WTC11 (cell line): ENCODE data around the gene ADD2. TPM values are rescaled to one million over a fixed set of nuclear protein-coding genes. Genes with fewer than 3 reads are reported as not detected.
A peak's percentile ranks its signal among the peaks of the same experiment; 100 is the strongest.

Experiments used
- ATAC-seq: fragments of 200-7000 bp; cut with Tn5 transposase; 2 replicates; pipeline ENCODE4 v1.10.0; 2021; ENCODE audit warnings: mild to moderate bottlenecking, moderate library complexity
- CTCF ChIA-PET: fragments of 300-600 bp; sonication (Branson Sonifier 250); formaldehyde crosslinking; loops from one replicate; lab custom pipeline; 2021; ENCODE audit warnings: antibody characterized with exemption; lab: Charles Lee
- POLR2A ChIA-PET: fragments of 350-600 bp; sonication (Branson Sonifier 250); formaldehyde crosslinking; loops from one replicate; lab custom pipeline; 2021; ENCODE audit warnings: antibody characterized with exemption; lab: Charles Lee
- DNase-seq: peaks from one replicate; pipeline ENCODE4 v3.0.0; 2021; ENCODE audit warnings: low spot score
- H3K27ac Mint-ChIP-seq: 2 replicates; pipeline ENCODE4 v1.8.0; 2021; ENCODE audit warnings: mixed read lengths
- H3K27me3 Mint-ChIP-seq: 2 replicates; pipeline ENCODE4 v1.8.0; 2021; ENCODE audit warnings: low read depth, mild to moderate bottlenecking, moderate library complexity, mixed read lengths
- H3K36me3 Mint-ChIP-seq: 2 replicates; pipeline ENCODE4 v1.8.0; 2021; ENCODE audit warnings: mixed read lengths
- H3K4me1 Mint-ChIP-seq: 2 replicates; pipeline ENCODE4 v1.8.0; 2022; ENCODE audit warnings: mixed read lengths
- H3K4me3 Mint-ChIP-seq: 2 replicates; pipeline ENCODE4 v1.8.0; 2021; ENCODE audit warnings: mild to moderate bottlenecking, moderate library complexity, mixed read lengths
- H3K9me3 Mint-ChIP-seq: 2 replicates; pipeline ENCODE4 v1.8.0; 2021; ENCODE audit warnings: mixed read lengths
- AR ChIP-seq: fragments of 250-450 bp; sonication (Bioruptor Pico); IDR thresholded peaks from 2 replicates; pipeline ENCODE4 v1.9.0; 2021; ENCODE audit warnings: mild to moderate bottlenecking
- CBFB ChIP-seq: sonication (generic); formaldehyde crosslinking; IDR thresholded peaks from 2 replicates; pipeline ENCODE4 v1.8.1; 2022; ENCODE audit warnings: mild to moderate bottlenecking, low read depth, missing genetic modification reagents
- E2F1 ChIP-seq: sonication (generic); formaldehyde crosslinking; IDR thresholded peaks from 2 replicates; pipeline ENCODE4 v1.8.0; 2022; ENCODE audit warnings: mild to moderate bottlenecking, missing genetic modification reagents
- E2F4 ChIP-seq: sonication (generic); formaldehyde crosslinking; IDR thresholded peaks from 2 replicates; pipeline ENCODE4 v1.8.1; 2022; ENCODE audit warnings: low read depth, mild to moderate bottlenecking, moderate library complexity, missing genetic modification reagents, borderline replicate concordance
- E2F5 ChIP-seq: sonication (generic); formaldehyde crosslinking; IDR thresholded peaks from 2 replicates; pipeline ENCODE4 v1.8.1; 2022; ENCODE audit warnings: mild to moderate bottlenecking, moderate library complexity, missing genetic modification reagents
- FOXP1 ChIP-seq: sonication (generic); formaldehyde crosslinking; IDR thresholded peaks from 2 replicates; pipeline ENCODE4 v1.8.0; 2022; ENCODE audit warnings: missing genetic modification reagents, mild to moderate bottlenecking, moderate library complexity, borderline replicate concordance
- GABPB1 ChIP-seq: sonication (generic); formaldehyde crosslinking; IDR thresholded peaks from 2 replicates; pipeline ENCODE4 v1.8.1; 2023; ENCODE audit warnings: mild to moderate bottlenecking, missing genetic modification reagents
- HMGA2 ChIP-seq: fragments of 250-450 bp; sonication (Bioruptor Pico); IDR thresholded peaks from 2 replicates; pipeline ENCODE4 v1.4.0; 2021; ENCODE audit warnings: mild to moderate bottlenecking, moderate library complexity
- JUN ChIP-seq: sonication (generic); formaldehyde crosslinking; IDR thresholded peaks from 2 replicates; pipeline ENCODE4 v1.8.0; 2023; ENCODE audit warnings: mild to moderate bottlenecking, missing genetic modification reagents
- PRDM15 ChIP-seq: sonication (generic); formaldehyde crosslinking; IDR thresholded peaks from 2 replicates; pipeline ENCODE4 v1.8.0; 2022; ENCODE audit warnings: missing genetic modification reagents
- PRRX2 ChIP-seq: fragments of 250-450 bp; sonication (Bioruptor Pico); IDR thresholded peaks from 2 replicates; pipeline ENCODE4 v1.8.0; 2021; ENCODE audit warnings: mild to moderate bottlenecking
- SOX15 ChIP-seq: fragments of 250-450 bp; sonication (Bioruptor Pico); IDR thresholded peaks from 2 replicates; pipeline ENCODE4 v1.9.0; 2021; ENCODE audit warnings: mild to moderate bottlenecking
- STAT6 ChIP-seq: sonication (generic); formaldehyde crosslinking; conservative IDR thresholded peaks from 2 replicates; pipeline ENCODE4 v1.8.1; 2023; ENCODE audit warnings: mild to moderate bottlenecking, low read depth, missing genetic modification reagents, moderate library complexity
- TEAD4 ChIP-seq: sonication (generic); formaldehyde crosslinking; IDR thresholded peaks from 2 replicates; pipeline ENCODE4 v1.8.0; 2022; ENCODE audit warnings: mild to moderate bottlenecking, missing genetic modification reagents
- USF1 ChIP-seq: sonication (generic); formaldehyde crosslinking; IDR thresholded peaks from 2 replicates; pipeline ENCODE4 v1.8.0; 2022; ENCODE audit warnings: mild to moderate bottlenecking, missing genetic modification reagents
- USF2 ChIP-seq: sonication (generic); formaldehyde crosslinking; IDR thresholded peaks from 2 replicates; pipeline ENCODE4 v1.8.1; 2023; ENCODE audit warnings: mild to moderate bottlenecking, missing genetic modification reagents, moderate library complexity
- ZBTB21 ChIP-seq: sonication (generic); formaldehyde crosslinking; IDR thresholded peaks from 2 replicates; pipeline ENCODE4 v1.8.1; 2023; ENCODE audit warnings: mild to moderate bottlenecking, missing genetic modification reagents, borderline replicate concordance
- ZNF232 ChIP-seq: sonication (generic); formaldehyde crosslinking; IDR thresholded peaks from 2 replicates; pipeline ENCODE4 v1.8.0; 2022; ENCODE audit warnings: mild to moderate bottlenecking, missing genetic modification reagents
- ZNF281 ChIP-seq: sonication (generic); formaldehyde crosslinking; IDR thresholded peaks from 2 replicates; pipeline ENCODE4 v1.8.0; 2023; ENCODE audit warnings: mild to moderate bottlenecking, missing genetic modification reagents
- ZNF423 ChIP-seq: fragments of 250-450 bp; sonication (Bioruptor Pico); IDR thresholded peaks from 2 replicates; pipeline ENCODE4 v2.1.2; 2022; ENCODE audit warnings: mild to moderate bottlenecking, moderate library complexity
- total RNA-seq: library from RNA; stranded (reverse); gene quantifications from 3 replicates; pipeline ENCODE4 v1.2.3, GENCODE V29; 2021

The ADD2 gene
- total RNA-seq, 1 experiment from 2014 or later, result 196 TPM

GRCh38 chr2:70716131-70716743 is 51.8 kb downstream of the ADD2 start:
- peak overlapping the region; percentile 19; the same call in 1 of the 2 replicates for H3K27ac Mint-ChIP-seq
- peaks cover 80% of the 10 kb centered on the region for H3K4me1 Mint-ChIP-seq
- ChIA-PET CTCF (interaction anchor here (1.0 to 5.1 kb wide), 6 partner anchors 28 to 69 kb away, joined by 3 to 20 read pairs (median 5); partner anchors contain the start of gene ADD2), POLR2A (no interaction called here)
- ATAC-seq (peak; percentile 18), DNase-seq (no peak)
- peaks cover 17% of the 10 kb centered on the region for H3K36me3 Mint-ChIP-seq
- no peak overlapping the region for H3K4me3 Mint-ChIP-seq
- TF ChIP-seq FOXP1, result no peak
- TF ChIP-seq PRDM15 (CRISPR knock-in tag), result no peak
- no peak for TF ChIP-seq ZNF281 (CRISPR knock-in tag)
- TF ChIP-seq TEAD4, result no peak
- no peak for TF ChIP-seq E2F4 (CRISPR knock-in tag)
- TF ChIP-seq STAT6 (CRISPR knock-in tag), result no peak
- TF ChIP-seq ZBTB21 (CRISPR knock-in tag), result no peak
- no peak for TF ChIP-seq GABPB1 (CRISPR knock-in tag)
- TF ChIP-seq ZNF423, result no peak
- no peak for TF ChIP-seq USF2 (CRISPR knock-in tag)
- no peak for TF ChIP-seq AR (CRISPR knock-in tag)
- no peak for TF ChIP-seq E2F5 (CRISPR knock-in tag)
- TF ChIP-seq USF1 (CRISPR knock-in tag), result no peak
- TF ChIP-seq HMGA2, result no peak
- TF ChIP-seq PRRX2 (CRISPR knock-in tag), result no peak
- TF ChIP-seq E2F1 (CRISPR knock-in tag), result no peak
- no peak for TF ChIP-seq ZNF232
- TF ChIP-seq JUN (CRISPR knock-in tag), result no peak
- no peak for TF ChIP-seq CBFB
- no peak for TF ChIP-seq SOX15 (CRISPR knock-in tag)
- no peaks in the 10 kb centered on the region for H3K27me3 Mint-ChIP-seq
- H3K9me3 Mint-ChIP-seq, result no peaks in the 10 kb centered on the region
